Stimulated activated CD8-positive, alpha-beta memory T cell treated with anti-CD3 and anti-CD28 coated beads, Interleukin-2, amount 100 ng/mL, for 48 hours (primary cell): ENCODE results near the gene VARS1.

Source experiments
- DNase-seq, 2 donors: peaks; one replicate each; pipeline ENCODE4 v3.0.0-alpha.2; 2020; ENCODE audit warnings: low read depth in 2 of 2

The VARS1 gene

DNA sequence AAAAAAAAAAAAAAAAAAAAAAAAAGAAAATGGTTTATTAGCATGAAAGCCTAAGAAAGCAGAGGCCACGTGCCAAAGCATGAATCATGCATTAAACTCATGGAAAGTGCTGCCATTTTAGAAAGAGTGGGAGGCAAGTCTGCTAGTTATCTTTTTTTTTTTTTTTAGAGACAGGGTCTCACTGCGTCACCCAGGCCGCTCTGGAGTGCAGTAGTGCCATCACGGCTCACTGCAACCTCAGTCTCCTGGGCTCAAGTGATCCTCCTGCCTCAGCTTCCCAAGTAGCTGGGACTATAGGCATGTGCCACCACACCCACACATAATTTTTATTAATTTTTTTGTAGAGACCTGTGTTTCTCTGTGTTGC lies 23.6 kb downstream of the VARS1 start:
- DNase-seq: no peak

DNA sequence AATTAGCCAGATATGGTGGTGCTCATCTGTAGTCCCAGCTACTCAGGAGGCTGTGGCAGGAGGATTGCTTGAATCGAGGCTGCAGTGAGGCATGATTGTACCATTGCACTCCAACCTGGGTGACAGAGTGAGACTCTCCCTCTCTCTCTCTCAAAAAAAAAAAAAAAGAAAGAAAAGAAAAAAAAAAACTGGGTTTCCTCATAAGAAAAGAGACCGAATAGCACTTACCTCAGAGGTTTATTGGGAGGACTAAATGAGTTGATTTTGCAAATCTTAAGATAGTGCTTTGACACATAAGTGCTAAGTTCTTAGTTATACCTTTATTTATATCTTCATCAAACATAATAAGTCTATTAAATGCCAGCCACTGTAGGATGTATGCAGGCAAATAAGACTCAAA lies 24.7 kb downstream of the VARS1 start:
- DNase-seq: no peak

DNA sequence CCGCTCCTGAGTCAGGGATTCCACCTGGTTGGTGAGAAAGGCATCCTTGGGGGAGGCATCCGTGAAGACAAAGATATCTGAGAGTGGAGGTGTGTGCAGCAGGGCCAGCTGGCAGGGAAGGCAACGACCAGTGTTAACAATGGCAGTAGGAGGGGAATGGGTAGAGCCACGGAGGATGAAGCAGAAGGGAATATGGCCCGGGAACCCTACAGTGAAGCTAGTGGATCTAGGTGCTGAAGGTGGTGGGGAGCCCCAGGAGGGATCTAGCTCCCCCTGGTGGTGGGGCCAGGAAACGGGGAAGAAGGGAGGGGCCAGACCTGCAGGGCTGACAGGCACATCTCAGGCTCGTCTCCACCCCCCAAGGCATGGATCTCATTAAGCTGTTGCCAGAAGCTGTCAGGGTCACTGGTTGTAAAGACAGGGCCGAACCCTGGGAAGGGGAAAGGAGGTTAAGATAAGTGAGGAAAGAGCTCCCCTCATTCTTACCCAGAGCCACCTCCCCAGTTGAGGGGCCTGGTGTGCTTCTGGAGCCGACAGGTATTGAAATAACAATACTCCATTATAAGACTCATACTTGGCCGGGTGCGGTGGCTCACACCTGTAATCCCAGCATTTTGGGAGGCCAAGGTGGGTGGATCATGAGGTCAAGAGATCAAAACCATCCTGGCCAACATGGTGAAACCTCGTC lies 25.7 kb downstream of the VARS1 start:
- DNase-seq: peak; percentile 69 to 79

DNA sequence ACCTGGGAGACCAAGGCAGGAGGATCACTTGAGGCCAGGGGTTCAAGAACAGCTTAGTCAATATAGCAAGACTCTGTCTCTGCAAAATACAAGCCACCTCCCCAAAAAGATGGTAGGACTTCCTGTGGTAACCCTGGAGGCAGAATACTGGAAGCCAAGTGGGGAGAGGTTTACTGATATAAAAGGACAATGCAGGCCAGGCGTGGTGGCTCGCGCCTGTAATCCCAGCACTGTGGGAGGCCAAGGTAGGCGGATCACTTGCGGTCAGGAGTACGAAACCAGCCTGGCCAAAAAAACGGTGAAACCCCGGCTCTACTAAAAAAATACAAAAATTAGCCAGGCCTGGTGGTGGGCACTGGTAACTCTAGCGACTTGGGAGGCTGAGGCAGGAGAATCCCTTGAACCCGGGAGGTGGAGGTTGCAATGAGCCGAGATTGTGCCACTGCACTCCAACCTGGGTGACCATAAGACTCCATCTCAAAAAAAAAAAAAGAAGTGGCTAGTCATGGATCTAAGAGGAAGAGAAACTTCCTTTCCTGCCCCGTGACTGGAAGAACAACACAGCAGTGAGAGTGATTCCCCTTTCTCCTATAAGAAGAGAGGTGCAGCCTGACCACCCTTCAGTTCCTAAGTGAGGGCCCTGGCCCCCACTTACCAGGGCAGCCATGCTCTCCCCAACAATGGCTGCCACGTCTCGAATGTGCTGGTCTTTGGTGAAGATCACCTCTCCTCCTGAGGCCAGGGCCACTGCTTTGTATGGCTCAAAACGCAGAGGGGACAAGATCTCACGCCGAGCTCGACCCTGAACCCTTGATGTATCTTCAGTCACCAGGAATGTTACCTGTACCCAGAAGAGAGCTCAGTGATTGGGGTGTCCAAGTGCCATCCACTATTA lies 26.9 kb downstream of the VARS1 start:
- no peak for DNase-seq

DNA sequence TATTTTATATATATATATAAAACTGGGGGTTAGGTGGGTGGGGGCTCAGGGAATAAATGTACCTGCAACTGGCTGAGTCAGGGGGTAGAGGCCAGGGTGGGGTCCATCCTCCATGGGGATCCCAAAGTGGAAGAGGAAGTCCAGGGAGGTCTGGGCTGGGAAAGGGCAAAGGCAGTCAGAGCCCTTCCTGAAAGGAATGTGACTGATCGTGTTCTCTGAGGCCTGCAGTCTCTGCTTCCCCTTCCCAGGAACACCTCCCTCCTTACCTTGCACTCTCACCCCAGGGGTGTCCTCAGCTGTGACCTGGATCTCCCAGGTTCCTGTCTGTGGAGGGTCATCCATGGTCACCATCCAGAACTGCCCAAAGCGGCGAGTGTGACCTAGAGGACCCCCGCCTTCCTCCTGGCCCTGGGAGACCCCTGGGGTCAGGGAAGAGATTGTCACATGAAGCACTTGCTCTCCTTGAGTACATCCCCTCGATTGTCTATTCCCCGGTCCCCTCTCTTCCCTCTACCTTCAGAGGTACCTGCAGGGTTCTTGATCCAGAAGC lies 28.4 kb downstream of the VARS1 start:
- DNase-seq: no peak

DNA sequence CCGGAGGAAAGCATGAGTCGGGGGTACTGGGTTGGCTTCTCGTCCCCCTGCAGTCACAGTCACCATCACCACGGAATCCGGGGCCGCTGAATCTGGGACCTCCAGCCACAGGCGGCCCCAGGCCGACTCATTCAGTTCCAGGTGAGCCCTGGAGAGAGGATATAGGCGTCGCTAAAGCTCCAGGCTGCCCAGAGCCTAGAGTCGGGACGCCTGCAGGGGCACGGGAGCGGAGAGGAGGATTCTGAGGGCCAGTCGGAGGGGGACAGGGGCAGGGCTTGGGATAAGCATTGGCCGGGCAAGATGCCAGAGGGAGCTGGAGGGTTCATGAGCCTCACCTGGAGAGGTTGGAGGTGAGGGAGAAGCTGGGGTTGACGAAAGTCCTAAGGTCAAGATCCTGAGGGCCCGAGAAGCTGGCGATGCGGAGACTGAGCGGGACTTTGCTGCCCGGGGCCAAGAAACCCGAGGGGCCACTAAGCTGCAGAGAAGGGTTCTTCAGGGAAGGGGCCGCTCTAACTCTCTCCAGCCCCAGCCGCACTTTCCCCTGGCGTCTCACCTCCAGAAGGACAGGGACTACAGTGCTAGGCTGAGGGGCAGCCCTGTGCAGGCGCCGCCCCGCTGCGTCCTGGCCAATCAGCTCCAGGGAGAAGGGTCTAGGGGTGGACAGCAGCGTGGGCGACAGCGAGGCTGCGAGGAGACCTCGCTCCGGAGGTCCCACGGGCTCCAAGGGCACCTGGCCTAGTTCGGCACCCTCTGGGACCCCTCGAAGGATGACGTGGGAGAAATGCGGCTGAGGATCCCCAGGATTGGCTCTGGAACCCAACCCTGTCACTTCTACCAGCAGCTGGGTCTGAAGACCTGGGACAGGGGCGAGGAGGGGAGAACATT lies 29.4 kb downstream of the VARS1 start:
- no peak for DNase-seq

DNA sequence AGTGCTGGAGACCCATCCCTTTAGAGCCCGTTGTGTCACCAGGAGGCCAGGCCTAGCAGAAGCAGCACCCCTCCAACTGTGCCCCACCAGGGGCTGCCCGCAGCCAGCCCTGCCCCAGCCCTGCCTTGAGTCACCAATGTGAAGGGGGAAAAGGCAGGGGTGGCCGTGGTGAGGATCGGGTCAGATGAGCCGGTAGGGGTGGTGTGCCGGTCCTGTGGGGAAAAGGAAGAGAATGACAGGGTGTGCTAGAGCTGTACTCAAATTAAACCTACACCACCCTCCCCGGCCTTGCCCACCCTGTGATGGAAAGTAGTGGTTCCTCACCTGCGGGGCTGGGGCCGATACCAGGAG lies 30.0 kb downstream of the VARS1 start:
- no peak for DNase-seq

DNA sequence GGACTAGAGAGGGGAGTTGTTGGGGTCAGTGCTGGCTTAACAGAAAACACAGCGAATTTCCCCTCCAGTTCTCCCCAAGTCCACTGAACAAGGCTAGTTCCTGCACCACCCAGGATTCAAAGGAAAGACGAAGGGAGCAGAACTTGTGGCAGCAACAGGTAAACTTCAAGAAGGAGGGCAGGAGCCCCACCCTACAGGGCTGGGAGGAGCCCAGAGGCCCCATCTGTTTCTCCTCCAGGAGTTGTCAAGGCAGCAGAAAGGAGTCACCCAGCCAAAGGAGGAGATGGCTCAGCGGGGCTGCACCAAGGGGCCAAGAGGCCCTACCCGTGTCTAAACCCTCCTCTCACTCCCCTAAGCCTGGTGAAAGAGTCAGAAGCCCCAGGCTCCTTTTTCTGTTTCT lies 31.4 kb downstream of the VARS1 start:
- DNase-seq: no peak

DNA sequence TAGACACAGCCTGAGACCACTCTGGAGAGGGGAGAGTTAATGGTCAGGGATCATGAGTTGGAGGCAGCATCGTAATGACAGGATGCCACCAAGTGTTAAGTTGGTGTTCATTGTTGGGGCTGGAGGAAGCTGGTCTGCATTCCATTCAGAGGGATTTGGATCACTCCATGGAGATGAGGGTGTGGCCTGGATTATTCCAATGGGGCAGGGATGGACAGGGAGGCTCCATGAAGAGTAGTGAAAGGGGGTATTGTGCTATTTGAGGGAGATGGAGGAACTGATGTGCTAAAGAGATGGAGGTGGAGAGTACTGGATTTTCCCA lies 32.0 kb downstream of the VARS1 start:
- DNase-seq: no peak

DNA sequence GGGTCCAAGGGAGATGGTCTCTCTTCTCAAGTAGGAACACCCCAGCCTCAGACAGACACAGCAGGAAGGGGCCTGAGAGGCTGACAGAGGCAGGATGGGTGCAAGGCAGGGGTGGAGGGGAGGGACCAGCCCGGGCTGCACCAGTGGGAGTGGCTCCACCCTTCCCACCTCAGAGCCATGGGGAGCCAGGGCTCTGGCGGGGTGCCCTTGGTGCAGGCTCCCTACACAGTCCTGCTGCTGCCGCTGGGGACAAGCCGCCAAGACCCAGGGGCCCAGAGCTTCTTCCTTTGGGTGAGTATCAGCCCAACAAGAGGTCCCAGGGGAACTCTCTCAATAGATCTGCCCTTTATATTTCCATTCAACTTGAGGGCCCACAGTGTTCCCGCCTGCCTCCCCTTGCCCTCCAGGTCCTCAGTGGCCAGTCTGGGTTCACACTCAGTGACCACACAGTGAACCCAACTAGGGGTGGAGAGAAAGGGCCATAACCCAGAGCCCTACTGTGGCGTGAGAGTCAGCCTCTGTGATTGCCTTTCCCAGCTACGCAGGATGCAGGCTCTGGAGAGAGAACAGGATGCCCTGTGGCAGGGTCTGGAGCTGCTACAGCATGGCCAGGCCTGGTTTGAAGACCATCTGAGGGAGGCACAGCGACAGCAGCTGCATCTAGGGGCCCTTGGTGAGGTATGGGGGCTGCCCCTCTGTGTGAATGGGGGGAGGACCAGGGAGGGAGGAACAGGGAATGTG lies 32.5 kb downstream of the VARS1 start:
- DNase-seq: no peak

DNA sequence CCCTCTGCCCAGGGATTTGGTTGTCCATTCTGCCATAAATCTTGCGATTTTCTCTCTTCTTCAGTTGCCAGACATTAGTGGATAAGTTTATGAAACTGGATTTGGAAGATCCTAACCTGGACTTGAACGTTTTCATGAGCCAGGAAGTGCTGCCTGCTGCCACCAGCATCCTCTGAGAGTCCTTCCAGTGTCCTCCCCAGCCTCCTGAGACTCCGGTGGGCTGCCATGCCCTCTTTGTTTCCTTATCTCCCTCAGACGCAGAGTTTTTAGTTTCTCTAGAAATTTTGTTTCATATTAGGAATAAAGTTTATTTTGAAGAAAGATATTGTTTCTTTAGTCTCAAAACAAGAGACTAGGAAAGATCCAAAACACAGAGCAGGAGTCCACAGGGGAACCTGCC lies 33.2 kb downstream of the VARS1 start, which contains the start of gene SAPCD1:
Gene SAPCD1 (plus strand): TSS at position 301 of the 400 bp plus-strand sequence. CDS start 399 bp downstream, outside the sequence.
- no peak for DNase-seq

DNA sequence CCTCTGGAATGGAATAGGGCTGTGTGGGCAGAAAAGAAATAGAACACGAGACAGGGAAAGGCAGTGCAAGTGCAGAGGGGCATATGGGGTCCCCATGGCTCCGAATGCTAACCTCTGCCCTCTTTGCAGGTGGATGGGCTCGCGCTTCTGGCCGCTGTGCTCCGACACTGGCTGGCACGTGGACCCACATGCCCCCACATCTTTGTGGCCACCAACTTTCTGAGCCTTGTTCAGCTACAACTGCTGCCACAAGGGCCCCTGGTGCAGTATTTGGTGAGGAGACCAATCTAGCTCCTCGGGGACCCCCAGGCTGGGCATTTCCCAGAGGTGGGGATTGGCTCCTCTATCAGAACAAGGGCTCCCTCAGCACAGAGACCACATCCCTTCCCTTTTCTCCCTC lies 34.2 kb downstream of the VARS1 start:
- DNase-seq: no peak

DNA sequence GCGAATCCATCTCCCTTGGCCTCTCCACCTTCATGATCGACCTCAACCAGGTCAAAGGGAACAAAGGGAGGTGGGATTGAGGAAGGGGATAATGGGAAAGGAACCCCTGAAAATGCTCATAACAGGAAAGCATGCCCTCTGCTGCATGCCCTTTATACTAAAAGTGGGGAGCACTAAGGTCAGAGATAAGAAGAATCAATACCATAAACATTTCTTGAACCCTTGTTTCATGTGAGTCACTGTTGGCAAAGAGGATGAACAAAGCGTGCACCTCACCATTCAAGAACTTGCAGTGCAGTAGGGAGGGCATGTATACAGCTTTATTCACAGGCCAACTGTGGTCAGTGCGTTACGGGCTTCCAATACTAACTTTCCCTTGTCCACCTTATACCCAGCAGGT lies 34.8 kb downstream of the VARS1 start:
- no peak for DNase-seq

DNA sequence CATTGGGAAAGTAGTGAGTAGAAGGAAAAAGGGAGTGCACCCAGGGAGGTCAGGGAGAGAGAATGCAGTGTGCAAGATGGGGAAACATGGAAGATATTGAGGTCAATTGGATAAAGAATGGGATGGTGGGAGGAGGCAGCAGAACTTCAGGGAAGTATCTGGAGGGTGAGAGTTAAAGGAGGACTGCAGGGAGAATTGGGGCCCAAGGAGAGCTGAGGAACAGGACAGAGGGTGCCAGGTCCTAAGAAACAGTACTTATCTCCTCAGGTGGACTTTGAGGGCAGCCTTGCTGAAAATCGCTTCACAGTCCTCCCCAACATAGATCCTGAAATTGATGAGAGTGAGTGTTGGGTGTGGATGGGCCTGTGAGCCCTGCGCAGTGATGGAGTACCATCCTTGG lies 37.3 kb downstream of the VARS1 start:
- DNase-seq: no peak

DNA sequence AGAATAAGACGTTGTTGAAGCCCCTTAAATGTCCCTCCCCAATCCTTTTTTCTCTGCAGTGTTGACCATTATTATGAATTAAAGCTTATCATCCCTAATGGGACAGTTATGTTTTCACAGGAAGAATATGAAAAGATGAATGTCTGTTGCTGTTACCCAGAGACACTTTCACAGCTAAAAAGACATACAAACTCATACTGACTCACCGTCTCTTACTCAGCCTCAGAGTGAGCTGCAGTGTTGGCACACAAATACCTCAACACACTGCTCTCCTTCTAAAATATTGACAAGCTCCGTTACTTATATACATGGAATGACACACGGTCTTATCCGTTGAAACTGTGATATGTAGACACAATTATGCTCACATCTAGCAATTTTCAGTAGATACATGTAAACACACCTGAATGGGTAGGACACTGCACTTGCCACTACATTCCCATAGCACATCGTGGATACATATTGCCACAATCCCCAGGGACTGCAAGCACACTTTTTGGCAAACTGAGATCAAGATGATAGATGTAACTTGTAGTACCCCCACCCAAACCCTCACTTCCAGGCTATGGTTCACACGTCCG lies 42.7 kb downstream of the VARS1 start:
- no peak for DNase-seq

DNA sequence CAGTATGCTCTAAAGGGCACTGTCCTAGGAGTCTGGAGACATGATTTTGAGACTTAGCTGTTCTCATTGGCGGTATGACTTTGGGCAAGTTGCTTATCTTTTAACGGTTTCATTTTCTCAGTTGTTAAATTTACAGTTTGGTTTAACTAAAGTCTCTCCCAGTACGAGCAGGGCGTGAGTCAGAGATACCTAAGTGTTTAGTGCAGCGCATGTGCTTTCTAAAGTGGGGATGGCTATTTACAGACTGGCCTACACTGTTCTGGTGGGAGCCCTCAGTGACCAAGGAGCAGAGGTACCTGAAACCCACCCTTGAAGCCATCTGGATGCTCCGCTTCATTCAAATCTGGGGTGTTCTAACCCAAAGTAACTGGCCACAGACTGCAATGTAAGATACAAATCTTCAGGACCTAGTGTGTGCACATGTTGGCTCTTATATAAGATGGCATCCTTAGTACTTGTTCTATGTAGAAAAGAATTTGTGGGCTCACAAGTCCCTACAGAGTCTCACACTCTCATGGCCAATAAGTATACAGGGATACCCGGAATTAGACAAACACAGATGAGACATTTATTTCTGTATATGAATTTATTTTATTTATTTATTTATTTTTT lies 45.0 kb downstream of the VARS1 start:
- no peak for DNase-seq

DNA sequence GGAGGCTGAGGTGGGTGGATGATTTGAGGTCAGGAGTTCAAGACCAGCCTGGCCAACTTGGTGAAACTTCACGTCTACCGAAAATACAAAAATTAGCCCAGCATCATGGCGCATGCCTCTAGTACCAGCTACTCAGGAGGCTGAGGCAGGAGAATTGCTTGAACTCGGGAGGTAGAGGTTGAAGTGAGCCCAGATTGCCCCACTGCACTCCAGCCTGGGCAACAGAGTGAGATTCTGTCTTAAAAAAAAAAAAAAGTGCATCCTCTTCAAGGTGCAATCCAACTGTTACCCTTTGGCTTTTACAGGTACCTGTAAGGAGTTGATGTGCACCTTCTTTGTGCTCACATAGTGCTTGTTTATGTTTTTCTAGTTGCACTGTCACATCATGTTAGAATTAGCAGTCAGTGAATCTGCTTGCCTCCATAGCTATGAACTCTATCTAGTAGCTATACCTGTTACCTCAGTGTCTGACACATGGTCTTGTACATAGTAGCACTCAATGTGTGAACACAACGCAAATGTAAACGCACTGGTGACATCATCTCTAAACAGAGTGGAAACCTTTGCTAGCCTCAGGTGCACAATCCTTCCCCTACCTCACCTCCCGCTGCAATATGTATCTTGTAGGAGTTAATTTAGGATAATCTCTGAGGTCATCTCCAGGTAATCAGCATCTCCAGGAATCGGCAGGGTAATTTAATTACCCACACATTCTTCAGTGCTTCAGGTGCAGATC lies 46.1 kb downstream of the VARS1 start:
- no peak for DNase-seq
